ENCODE results near the gene GZMM. TPM values are rescaled to one million over a fixed set of nuclear protein-coding genes. Genes with fewer than 3 reads are reported as not detected.

Gene GZMM
- total RNA-seq, 1 experiment from 2014 or later: not detected

DNA sequence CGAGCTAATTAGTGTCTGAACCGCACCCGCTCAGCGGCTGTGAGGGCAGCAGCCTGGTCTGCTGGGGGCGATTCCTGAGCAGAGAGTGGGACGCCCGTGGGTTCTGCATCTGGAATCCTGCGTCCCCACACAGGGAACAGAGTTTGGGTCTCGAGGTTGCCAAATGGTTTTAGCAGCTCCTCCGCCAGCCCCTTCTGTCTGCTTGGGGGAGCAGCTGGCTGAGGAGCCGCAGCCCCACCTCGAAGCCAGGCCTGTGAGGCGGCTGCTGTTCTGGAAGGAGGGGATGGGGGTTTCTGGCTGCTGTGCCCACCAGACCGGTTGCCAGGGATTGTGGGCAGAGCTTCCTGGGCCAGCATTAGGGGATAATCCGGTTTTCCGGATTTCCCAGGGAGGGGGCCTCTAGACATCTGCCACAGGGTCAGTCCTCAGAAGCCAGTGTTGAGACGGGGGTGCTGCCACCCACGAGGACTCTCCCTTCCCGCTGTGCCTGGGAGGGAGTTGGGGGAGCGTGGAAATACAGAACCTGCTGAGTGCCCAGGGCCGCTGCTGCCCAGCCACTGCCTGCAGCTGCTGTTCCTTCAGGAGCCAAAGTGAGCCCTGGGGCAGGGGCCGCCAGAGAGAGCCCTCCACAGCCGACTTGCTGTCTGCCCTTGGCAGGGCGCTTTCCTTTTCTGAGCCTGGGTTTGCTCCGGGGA, 10.3 kb upstream of the GZMM start:
- no peak for DNase-seq (ENCODE audit: low spot score)

DNA sequence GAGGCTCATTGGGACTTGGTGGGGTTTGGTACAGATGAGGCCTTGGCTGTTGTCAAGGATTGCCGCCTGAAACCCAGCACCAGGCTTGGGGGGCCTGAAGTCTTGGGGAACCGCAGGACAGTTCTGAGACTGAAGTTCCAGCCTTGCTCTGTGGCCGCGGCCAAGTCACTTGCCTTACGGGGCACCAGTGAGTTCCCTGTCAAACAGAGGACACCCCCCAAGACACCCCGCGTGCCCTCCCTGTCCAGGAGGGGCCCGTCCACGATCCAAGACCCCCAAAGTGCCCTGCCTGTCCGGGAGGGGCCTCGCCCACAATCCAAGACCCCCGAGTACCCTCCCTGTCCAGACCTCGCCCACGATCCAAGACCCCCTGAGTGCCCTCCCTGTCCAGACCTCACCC, 9.8 kb upstream of the GZMM start:
- DNase-seq (ENCODE audit: low spot score): no peak

- DNase-seq (ENCODE audit: low spot score): no peak
These were observed 8.6 kb upstream of the GZMM start for GRCh38 chr19:535017-535835.

DNA sequence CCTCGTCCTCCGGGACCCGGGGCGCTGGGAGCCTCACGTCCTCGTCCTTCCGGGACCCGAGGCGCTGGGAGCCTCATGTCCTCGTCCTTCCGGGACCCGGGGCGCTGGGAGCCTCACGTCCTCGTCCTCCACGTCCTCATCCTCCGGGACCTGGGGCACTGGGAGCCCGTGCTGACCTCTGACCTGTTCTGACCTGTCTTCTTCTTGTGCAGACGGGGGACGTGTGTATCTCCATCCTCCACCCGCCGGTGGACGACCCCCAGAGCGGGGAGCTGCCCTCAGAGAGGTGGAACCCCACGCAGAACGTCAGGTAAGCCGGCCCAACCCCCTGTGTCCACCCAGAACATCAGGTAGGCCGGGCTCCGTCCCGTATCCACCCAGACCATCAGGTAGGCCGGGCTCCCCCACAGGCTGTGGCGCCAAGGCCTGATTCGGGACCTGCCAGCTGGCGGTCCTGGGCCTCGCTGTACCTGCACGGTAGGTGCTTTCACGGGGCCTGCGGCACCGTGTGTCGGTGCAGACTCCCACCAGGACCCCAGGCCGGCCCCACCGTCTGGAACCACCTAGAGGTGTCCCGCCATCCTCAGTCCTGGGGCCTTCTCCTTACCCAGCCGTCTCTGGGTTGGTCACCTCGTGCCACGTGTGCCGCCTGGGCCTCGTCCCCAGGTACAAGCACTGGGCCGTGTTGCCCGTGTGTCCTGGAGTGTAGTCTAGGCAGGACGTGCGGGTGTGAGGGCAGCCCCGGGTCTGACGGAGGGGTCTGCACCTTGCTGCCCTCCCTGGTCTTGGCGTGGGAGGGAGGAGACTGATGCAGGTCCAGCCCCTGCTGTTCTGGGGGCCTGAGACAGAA, 7.6 kb upstream of the GZMM start:
- DNase-seq (ENCODE audit: low spot score): no peak

DNA sequence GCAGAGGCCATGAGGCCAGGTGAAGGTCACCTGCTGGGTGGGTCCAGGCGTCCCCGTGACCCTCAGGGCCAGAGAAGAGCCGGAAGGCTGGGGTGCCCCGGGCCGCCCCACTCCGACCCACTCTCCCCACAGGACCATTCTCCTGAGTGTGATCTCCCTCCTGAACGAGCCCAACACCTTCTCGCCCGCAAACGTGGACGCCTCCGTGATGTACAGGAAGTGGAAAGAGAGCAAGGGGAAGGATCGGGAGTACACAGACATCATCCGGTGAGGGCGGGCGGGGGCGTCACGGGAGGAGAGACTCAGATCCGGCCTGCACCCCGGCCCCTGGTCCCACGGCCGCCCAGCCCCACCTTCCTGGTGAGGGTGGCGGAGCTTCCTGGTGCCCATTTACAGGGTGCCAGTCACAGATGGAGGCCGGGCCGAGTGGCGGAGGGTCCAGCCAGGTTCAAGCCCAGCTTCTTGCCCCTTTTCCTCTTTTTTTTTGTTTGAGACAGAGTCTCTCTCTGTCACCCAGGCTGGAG, 6.9 kb upstream of the GZMM start:
- no peak for DNase-seq (ENCODE audit: low spot score)

DNA sequence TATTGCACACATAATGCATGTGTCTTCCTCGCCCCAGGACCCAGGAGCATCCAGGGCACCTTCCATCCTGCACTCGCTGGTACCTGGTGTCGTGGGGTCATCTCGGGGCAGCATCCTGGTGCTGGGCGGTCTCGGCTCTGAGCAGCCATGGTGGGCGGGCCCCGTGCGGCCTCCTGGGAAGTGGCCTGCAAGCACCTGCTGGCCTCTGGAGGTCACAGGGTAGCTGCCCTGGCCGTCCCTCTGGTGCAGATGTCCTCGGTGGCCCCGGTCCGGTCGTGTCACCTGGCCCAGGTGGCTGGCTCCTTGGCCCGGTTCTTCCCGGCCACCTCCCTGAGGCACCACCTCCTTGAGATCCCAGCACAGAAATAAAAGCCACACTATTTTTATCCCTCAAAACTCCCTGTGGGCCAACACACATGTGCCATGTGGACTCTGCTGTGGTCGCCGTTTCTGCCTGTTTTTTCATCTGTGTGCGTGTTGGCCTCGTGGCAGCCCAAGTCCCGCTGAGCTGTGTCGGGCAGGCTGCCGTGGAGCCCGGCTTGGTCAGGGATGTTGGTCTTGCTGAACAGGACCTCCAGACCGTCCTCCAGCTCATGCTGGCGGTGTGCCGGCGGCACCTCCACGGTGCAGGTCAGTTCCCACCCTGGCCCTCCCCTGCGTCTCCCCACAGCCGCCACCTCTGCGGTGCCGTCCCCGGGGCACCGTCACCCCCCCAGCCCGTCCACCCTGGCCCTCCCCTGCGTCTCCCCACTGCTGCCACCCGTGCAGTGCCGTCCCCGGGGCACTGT, 5.0 kb upstream of the GZMM start:
- DNase-seq (ENCODE audit: low spot score): no peak

DNA sequence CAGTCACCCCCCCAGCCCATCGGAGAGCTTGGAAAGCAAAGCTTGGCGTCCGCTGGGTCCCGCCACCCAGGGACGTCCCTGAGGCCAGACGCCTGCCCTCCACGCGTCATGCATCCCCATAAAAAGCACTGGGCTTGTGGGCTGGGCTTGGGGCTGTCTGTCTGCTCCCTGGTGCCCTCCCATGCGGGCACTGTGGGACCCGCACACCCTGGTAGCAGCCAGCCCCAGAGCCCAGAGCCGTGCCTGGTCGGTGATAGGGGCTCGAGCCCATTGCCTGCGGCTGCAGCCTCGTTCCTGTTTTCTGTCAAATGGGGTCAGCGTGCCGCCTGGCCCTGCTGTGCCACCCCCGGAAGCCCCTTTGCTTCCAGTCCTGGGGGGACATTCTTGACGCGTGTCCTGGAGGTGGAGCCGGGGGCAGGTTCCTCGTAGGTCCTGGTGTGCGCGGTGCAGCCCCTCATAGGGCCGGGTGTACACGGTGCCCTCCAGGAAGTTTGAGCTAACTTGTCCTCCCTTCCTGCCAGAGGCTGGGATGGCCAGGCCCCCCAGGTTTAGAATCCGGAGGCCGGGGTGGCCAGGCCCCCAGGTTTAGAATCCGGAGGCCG, 4.3 kb upstream of the GZMM start:
- DNase-seq (ENCODE audit: low spot score): no peak

DNA sequence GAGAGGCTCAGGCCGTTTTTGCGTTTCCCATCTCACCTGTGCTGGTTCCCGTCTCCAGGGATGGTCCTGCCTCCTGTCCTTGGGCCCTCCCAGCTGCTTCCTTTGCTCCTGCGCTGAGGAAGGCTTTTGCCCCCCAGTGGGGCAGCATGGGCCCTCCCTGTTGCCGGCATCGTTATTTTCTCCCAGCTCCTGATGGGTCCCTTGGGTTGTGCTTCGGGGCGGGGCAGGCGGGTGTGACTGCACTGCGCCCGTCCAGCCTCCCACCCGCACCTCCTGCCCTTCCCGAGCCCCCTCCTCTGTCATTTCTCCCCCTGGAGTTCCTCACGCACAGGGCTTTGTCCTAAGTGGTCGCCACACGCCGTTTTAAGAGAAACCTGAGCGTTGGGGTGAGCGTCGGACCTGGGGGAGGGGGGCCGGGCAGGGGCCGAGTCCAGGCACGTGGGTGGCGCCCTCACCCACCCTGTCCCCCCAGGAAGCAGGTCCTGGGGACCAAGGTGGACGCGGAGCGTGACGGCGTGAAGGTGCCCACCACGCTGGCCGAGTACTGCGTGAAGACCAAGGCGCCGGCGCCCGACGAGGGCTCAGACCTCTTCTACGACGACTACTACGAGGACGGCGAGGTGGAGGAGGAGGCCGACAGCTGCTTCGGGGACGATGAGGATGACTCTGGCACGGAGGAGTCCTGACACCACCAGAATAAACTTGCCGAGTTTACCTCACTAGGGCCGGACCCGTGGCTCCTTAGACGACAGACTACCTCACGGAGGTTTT, 2.8 kb upstream of the GZMM start:
- no peak for DNase-seq (ENCODE audit: low spot score)

DNA sequence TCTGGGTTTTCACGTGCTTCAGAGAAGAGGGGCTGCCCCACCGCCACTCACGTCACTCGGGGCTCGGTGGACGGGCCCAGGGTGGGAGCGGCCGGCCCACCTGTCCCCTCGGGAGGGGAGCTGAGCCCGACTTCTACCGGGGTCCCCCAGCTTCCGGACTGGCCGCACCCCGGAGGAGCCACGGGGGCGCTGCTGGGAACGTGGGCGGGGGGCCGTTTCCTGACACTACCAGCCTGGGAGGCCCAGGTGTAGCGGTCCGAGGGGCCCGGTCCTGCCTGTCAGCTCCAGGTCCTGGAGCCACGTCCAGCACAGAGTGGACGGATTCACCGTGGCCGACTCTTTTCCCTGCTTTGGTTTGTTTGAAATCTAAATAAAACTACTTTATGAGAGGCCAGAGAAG, 2.2 kb upstream of the GZMM start:
- no peak for DNase-seq (ENCODE audit: low spot score)

GRCh38 chr19:542173-542866, 1.5 kb upstream of the GZMM start:
- DNase-seq (ENCODE audit: low spot score): no peak

- no peak for DNase-seq (ENCODE audit: low spot score)
These were observed 3.3 kb downstream of the GZMM start for GRCh38 chr19:547117-547516.

- no peak for DNase-seq (ENCODE audit: low spot score)
These were observed 4.2 kb downstream of the GZMM start for GRCh38 chr19:547836-548720.

DNA sequence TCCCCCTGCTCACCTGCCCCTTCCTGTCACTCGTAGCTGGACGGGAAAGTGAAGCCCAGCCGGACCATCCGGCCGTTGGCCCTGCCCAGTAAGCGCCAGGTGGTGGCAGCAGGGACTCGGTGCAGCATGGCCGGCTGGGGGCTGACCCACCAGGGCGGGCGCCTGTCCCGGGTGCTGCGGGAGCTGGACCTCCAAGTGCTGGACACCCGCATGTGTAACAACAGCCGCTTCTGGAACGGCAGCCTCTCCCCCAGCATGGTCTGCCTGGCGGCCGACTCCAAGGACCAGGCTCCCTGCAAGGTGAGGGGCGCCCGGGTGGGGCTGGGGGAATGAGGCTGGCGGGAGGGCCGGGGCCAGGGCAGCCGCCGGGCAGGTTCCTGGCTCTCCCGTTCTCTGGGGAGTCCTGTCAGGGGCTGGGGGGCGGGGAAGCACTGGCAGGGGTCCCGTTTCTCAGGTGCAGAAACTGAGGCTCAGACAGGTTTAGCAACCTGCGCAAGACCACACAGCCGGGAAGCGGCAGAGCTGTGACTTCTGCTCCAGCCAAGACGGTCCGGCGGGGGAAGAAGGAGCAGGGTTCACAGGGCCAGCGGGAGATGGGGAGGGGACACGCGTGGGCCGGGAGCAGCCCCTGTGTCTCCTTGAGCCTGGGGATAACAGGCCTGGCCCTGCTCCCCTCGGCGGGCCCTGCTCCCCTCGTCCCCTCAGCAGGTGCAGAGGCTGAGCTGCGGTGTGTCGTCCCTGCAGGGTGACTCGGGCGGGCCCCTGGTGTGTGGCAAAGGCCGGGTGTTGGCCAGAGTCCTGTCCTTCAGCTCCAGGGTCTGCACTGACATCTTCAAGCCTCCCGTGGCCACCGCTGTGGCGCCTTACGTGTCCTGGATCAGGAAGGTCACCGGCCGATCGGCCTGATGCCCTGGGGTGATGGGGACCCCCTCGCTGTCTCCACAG, 5.3 kb downstream of the GZMM start:
- DNase-seq (ENCODE audit: low spot score): no peak

GRCh38 chr19:554817-555216, 11.0 kb downstream of the GZMM start:
- no peak for DNase-seq (ENCODE audit: low spot score)

DNA sequence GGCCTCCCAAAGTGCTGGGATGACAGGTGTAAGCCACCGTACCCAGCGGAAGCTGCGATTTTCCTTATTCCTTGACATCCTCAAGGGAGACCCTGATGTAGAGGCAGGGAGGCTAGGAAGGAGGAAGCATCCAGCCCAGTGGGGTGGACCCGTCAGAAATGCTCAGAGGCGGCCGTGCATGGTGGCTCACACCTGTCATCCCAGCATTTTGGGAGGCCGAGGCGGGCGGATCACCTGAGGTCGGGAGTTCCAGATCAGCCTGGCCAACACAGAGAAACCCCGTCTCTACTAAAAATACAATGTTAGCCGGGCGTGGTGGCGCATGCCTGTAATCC, 11.6 kb downstream of the GZMM start:
- DNase-seq (ENCODE audit: low spot score): no peak

GRCh38 chr19:556611-557382, 12.9 kb downstream of the GZMM start:
- DNase-seq (ENCODE audit: low spot score): no peak
